Neural cell (in vitro differentiated cells): ENCODE measurements around the gene SFMBT2.

Experiments used
- CTCF ChIP-seq: fragments of 450-650 bp; IDR thresholded peaks from 2 replicates; pipeline ENCODE4 v1.5.1; 2014; ENCODE audit warnings: antibody characterized with exemption, mild to moderate bottlenecking, moderate library complexity; ENCODE audit not compliant: poor library complexity, severe bottlenecking
- POLR2AphosphoS5 ChIP-seq: IDR thresholded peaks from 2 replicates; pipeline ENCODE4 v1.6.1; 2012
- TAF1 ChIP-seq: IDR thresholded peaks from 2 replicates; pipeline ENCODE4 v1.6.1; 2012; ENCODE audit warnings: low read depth

- no peak for TF ChIP-seq CTCF
- no peak for TF ChIP-seq POLR2AphosphoS5
- TF ChIP-seq TAF1, result no peak
Measured at GRCh38 chr10:7426349-7426748, 15.5 kb upstream of the SFMBT2 start.
